MM.1S (cell line): ENCODE results near the gene EN2.

Experiments
- DNase-seq: peaks from one replicate; pipeline ENCODE4 v3.0.0-alpha.2; 2015
- H2AFZ ChIP-seq: fragments of 300-600 bp; sonication (generic); 2 replicates; pipeline ENCODE4 v1.6.0; 2016; ENCODE audit warnings: antibody characterized with exemption, low read length
- H3F3A ChIP-seq: fragments of 300-600 bp; sonication (generic); 2 replicates; pipeline ENCODE4 v1.6.1; 2016; ENCODE audit warnings: mild to moderate bottlenecking, antibody characterized with exemption, low read length, moderate library complexity, mixed read lengths; ENCODE audit not compliant: insufficient read depth
- H3K27ac ChIP-seq: fragments of 300-600 bp; sonication (generic); 2 replicates; pipeline ENCODE4 v1.5.1; 2016; ENCODE audit warnings: mild to moderate bottlenecking, low read length
- H3K27me3 ChIP-seq: fragments of 300-600 bp; sonication (generic); replicated peaks from 2 replicates; pipeline ENCODE4 v1.6.0; 2016; ENCODE audit warnings: low read length; ENCODE audit not compliant: insufficient read depth
- H3K36me3 ChIP-seq: fragments of 300-600 bp; sonication (generic); replicated peaks from 2 replicates; pipeline ENCODE4 v1.6.1; 2016; ENCODE audit warnings: mild to moderate bottlenecking, low read length, mixed read lengths; ENCODE audit not compliant: insufficient read depth
- H3K4me1 ChIP-seq: fragments of 300-600 bp; sonication (generic); 2 replicates; pipeline ENCODE4 v1.6.1; 2016; ENCODE audit warnings: low read length, mixed read lengths
- H3K4me2 ChIP-seq: fragments of 300-600 bp; sonication (generic); 2 replicates; pipeline ENCODE4 v1.6.0; 2016; ENCODE audit warnings: low read depth, low read length
- H3K4me3 ChIP-seq: fragments of 300-600 bp; sonication (generic); 2 replicates; pipeline ENCODE4 v1.5.1; 2016; ENCODE audit warnings: low read length, mixed read lengths
- H3K79me2 ChIP-seq: fragments of 300-600 bp; sonication (generic); 2 replicates; pipeline ENCODE4 v1.6.1; 2016; ENCODE audit warnings: mixed run types, low read length, mixed read lengths
- H3K9ac ChIP-seq: fragments of 300-600 bp; sonication (generic); 2 replicates; pipeline ENCODE4 v1.6.1; 2016; ENCODE audit warnings: low read length, mixed read lengths
- H3K9me2 ChIP-seq: fragments of 300-600 bp; sonication (generic); replicated peaks from 2 replicates; pipeline ENCODE4 v1.6.1; 2016; ENCODE audit warnings: mild to moderate bottlenecking, low read length, mixed read lengths; ENCODE audit not compliant: insufficient read depth
- H3K9me3 ChIP-seq: fragments of 300-600 bp; sonication (generic); replicated peaks from 2 replicates; pipeline ENCODE4 v1.6.1; 2016; ENCODE audit warnings: mild to moderate bottlenecking, low read length, mixed read lengths; ENCODE audit not compliant: insufficient read depth
- H4K20me1 ChIP-seq: fragments of 300-600 bp; sonication (generic); 2 replicates; pipeline ENCODE4 v1.6.1; 2016; ENCODE audit warnings: mild to moderate bottlenecking, low read length, moderate library complexity, mixed read lengths; ENCODE audit not compliant: insufficient read depth
- EZH2 ChIP-seq: fragments of 300-600 bp; sonication (generic); optimal IDR thresholded peaks from 2 replicates; pipeline ENCODE3; 2017; ENCODE audit warnings: low read depth, mild to moderate bottlenecking, antibody characterized with exemption, low read length, mixed read lengths
- EZH2phosphoT487 ChIP-seq: fragments of 300-600 bp; sonication (generic); IDR thresholded peaks from 2 replicates; pipeline ENCODE4 v1.6.1; 2018; ENCODE audit warnings: antibody characterized with exemption, low read length
- TF ChIP-seq, protein P1 (sequence below): fragments of 300-600 bp; sonication (generic); IDR thresholded peaks from 2 replicates; pipeline ENCODE4 v1.5.1; 2016; ENCODE audit warnings: antibody characterized with exemption, low read length, mixed read lengths

Gene EN2

DNA sequence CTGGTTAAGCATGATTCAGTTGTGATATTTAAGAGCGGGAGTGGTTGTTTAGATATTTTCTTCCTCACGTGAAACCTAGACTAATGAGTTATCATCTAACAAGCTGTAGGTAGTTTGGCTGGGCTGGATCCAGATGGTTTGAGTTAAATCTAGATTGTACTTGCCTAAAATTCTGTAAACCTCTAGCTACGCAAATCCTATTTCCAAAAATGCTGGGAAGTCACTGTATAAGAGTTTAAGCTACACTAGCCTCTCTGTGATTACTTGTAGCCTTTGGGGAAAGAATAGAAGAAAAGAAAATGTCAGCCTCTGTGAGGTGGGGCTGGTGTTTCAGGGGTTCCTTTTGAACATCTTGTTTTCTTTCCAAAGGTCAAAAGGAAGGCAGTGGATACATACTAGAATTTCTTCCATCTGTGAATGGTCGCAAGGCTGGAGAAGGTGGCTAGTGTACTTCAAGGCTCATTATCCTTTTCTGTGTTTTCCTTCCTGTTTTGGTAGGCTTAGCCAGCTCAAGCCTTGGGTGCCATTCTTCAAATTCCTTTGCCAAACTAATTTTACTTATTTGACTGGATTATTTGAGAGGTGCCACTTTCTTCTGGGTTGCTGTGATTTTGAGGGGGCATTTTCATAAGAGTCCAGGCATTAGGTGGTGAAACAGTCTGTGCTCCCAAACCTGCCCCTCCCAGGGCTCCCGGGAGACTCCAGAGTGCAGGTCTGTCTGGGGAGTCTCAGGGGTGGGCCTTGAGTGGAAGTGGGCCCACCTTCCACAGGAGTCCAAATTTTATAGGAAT lies 5.2 kb upstream of the EN2 start:
- peaks cover 81% of the 10 kb centered on the region for H3K27me3 ChIP-seq

DNA sequence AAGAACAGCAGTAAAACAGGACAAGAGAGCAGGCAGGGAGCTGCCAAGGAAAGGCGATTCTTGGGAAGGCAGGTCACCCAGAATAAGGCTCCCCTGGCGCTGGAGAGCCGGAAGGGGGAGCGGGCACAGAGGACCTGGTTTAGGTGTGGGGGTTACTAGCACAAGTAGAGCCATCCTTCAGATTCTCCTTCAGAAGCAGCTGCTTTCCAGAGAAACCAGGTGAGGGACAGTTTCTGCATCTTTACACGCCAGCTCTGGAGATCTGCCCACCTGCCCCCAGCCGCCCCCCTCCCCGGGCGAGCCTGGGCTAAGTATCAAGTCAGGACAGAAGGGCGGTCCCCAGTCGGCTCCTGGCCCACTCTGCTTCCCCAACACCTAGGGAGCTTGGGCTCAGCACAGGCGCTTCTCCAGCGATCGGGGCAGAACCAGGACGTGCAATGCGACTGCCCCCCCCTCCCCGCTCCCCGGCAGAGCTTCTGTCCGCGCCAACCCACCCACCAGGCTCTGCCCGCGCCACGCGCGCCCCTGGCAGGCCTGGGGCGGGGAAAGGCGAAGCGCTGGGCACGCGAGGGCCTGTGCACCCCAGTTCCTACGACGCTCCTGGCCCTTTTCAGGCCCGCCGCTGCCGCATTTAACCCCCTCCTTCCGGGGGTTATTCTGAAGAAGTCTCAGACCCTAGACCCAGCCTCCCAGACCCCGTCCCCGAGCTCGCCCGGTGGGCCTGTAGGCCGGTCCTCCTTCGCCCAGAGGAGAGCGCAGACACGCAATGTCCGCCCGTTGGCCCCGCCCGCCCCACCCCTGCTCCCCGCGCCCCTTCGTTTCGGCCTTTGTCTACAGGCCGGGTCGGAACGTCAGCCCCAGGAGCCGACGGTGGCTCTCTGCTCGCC lies 4.4 kb upstream of the EN2 start:
- Histone ChIP-seq H4K20me1 (no peaks in the 10 kb centered on the region), H3F3A (no peaks in the 10 kb centered on the region), H3K4me1 (no peaks in the 10 kb centered on the region), H3K4me3 (no peak overlapping the region), H3K36me3 (no peaks in the 10 kb centered on the region), H2AFZ (no peak overlapping the region), H3K27me3 (peaks cover 76% of the 10 kb centered on the region), H3K27ac (no peak overlapping the region), H3K79me2 (no peaks in the 10 kb centered on the region), H3K9me2 (no peaks in the 10 kb centered on the region), H3K9me3 (no peaks in the 10 kb centered on the region), H3K9ac (no peak overlapping the region), H3K4me2 (no peak overlapping the region)
- DNase-seq, result no peak
- TF ChIP-seq, protein P1, sequence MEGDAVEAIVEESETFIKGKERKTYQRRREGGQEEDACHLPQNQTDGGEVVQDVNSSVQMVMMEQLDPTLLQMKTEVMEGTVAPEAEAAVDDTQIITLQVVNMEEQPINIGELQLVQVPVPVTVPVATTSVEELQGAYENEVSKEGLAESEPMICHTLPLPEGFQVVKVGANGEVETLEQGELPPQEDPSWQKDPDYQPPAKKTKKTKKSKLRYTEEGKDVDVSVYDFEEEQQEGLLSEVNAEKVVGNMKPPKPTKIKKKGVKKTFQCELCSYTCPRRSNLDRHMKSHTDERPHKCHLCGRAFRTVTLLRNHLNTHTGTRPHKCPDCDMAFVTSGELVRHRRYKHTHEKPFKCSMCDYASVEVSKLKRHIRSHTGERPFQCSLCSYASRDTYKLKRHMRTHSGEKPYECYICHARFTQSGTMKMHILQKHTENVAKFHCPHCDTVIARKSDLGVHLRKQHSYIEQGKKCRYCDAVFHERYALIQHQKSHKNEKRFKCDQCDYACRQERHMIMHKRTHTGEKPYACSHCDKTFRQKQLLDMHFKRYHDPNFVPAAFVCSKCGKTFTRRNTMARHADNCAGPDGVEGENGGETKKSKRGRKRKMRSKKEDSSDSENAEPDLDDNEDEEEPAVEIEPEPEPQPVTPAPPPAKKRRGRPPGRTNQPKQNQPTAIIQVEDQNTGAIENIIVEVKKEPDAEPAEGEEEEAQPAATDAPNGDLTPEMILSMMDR, result no peak
- TF ChIP-seq EZH2, result no peak
- TF ChIP-seq EZH2phosphoT487, result no peak

More for the DNA sequence above, 5.2 kb upstream of the EN2 start:
- H2AFZ ChIP-seq, result no peak overlapping the region
- no peaks in the 10 kb centered on the region for H3K9me3 ChIP-seq
- H3K36me3 ChIP-seq, result no peaks in the 10 kb centered on the region
- H4K20me1 ChIP-seq, result no peaks in the 10 kb centered on the region
- no peak overlapping the region for H3K9ac ChIP-seq
- H3F3A ChIP-seq, result no peaks in the 10 kb centered on the region
- no peaks in the 10 kb centered on the region for H3K79me2 ChIP-seq
- no peak overlapping the region for H3K4me3 ChIP-seq
- H3K27ac ChIP-seq, result no peak overlapping the region
- no peaks in the 10 kb centered on the region for H3K9me2 ChIP-seq
- TF ChIP-seq, protein P1, result no peak
- no peak for TF ChIP-seq EZH2phosphoT487
- no peak for TF ChIP-seq EZH2
- H3K4me2 ChIP-seq, result no peak overlapping the region
- DNase-seq, result no peak
- H3K4me1 ChIP-seq, result no peaks in the 10 kb centered on the region

DNA sequence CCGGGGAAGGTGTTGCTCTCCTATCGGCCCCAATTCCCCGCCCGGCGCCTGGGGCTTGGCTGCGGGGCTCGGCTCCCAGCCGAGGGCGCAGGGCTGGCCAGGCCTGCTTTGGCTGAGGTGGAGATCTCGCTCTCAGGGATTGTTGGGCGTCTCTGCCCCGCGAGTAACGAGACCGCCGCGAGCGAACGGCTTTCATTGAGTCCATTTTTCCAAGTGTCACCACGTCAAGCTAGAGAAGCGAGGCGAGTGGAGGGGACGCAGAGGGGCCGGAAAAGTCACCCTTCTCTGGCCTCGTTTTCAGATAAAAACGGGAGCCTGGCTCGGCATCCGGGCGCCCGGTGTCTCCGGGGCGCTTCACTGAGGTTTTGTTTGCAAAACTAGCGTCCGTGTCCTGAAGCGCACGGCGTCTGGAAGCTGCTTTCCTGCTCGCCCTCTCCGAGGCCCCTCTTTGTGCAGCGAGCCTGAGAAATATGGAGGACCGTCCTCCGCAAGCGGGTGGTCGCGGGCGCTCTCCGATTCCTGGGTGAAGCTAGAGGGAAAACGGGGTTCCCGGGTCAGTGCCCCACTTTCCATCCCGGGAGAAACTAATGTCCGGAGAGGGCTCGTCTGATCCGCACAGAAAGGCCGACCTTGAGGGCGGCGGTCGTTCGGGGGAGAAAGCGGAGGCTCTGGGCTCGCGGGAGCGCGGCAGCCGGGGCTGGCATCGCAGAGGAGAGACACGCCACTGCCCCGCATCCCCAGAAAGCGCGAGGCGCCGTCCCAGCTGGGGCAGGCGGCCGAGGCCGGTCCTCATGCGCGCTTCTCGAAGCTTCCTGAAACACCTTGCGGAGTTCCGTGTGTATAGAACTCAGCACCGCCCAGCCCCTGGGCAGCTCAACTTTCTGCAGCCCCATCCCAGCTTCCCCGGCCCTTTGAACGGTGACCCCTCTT lies 3.5 kb upstream of the EN2 start:
- Histone ChIP-seq H3K9me2 (no peaks in the 10 kb centered on the region), H3K79me2 (no peaks in the 10 kb centered on the region), H3K4me1 (no peaks in the 10 kb centered on the region), H3K9me3 (no peaks in the 10 kb centered on the region), H2AFZ (no peak overlapping the region), H3K27me3 (peaks cover 72% of the 10 kb centered on the region), H3K4me2 (no peak overlapping the region), H3K9ac (no peak overlapping the region), H4K20me1 (no peaks in the 10 kb centered on the region), H3K4me3 (no peak overlapping the region), H3K36me3 (no peaks in the 10 kb centered on the region), H3F3A (no peaks in the 10 kb centered on the region), H3K27ac (no peak overlapping the region)
- no peak for DNase-seq
- no peak for TF ChIP-seq EZH2
- TF ChIP-seq, protein P1, result no peak
- TF ChIP-seq EZH2phosphoT487, result no peak
